ENCODE data around the gene FMN1.

Gene FMN1

DNA sequence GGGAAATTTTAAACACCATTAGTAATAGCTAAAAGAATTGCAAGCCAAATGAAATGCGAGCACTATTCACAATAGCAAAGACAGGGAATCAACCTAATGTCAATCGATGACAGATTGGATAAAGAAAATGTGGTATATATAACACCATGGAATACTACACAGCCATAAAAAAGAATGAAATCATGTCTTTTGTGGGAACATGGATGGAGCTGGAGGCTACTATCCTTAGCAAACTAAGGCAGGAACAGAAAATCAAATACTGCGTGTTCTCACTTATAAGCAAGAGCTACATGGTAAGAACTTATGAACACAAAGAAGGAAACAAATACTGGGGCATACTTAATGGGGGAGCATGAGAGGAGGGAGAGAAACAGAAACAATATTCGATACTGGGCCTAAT, 85.2 kb downstream of the FMN1 start:
- Mint-ChIP-seq H3K27me3 (ENCODE audit: low read depth) (peaks cover 8% of the 10 kb centered on the region), H3K9me3 (peaks cover 6% of the 10 kb centered on the region), H3K27ac (peak overlapping the region in 1 of 3 experiments; percentile 20), H3K36me3 (ENCODE audit: low read depth) (peaks cover 13% of the 10 kb centered on the region), H3K4me1 (peaks cover 23% of the 10 kb centered on the region), H3K4me3 (no peak overlapping the region)
- TF ChIP-seq, protein P1, sequence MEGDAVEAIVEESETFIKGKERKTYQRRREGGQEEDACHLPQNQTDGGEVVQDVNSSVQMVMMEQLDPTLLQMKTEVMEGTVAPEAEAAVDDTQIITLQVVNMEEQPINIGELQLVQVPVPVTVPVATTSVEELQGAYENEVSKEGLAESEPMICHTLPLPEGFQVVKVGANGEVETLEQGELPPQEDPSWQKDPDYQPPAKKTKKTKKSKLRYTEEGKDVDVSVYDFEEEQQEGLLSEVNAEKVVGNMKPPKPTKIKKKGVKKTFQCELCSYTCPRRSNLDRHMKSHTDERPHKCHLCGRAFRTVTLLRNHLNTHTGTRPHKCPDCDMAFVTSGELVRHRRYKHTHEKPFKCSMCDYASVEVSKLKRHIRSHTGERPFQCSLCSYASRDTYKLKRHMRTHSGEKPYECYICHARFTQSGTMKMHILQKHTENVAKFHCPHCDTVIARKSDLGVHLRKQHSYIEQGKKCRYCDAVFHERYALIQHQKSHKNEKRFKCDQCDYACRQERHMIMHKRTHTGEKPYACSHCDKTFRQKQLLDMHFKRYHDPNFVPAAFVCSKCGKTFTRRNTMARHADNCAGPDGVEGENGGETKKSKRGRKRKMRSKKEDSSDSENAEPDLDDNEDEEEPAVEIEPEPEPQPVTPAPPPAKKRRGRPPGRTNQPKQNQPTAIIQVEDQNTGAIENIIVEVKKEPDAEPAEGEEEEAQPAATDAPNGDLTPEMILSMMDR (IDR thresholded peaks at IDR 0.05; ENCODE audit: unreplicated experiment in 3 of 3), result no peak

DNA sequence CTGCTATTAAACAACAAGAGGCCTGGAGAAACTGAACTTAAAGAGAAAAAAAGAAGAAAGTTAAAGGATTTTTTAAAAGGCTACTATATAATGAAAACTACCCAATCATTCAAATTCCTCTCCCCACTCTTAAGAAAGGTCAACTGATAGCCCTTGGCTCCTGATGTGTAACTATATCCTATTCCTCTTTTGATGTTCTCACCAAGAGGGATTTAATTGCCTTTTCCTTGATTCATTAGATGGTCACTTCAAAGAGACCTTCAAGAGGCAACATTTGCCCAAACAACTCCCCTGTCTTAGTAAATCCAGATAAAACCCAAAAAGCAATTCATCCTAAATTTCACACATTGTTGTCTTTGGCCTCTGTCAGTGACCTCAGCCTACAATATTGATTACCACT, 86.0 kb downstream of the FMN1 start:
- Mint-ChIP-seq H3K27me3 (ENCODE audit: low read depth) (peaks cover 7% of the 10 kb centered on the region), H3K9me3 (peaks cover 6% of the 10 kb centered on the region), H3K27ac (no peak overlapping the region), H3K36me3 (ENCODE audit: low read depth) (peaks cover 13% of the 10 kb centered on the region), H3K4me3 (no peak overlapping the region), H3K4me1 (peaks cover 20% of the 10 kb centered on the region)
- TF ChIP-seq, protein P1 (IDR thresholded peaks at IDR 0.05; ENCODE audit: unreplicated experiment in 3 of 3), result no peak

DNA sequence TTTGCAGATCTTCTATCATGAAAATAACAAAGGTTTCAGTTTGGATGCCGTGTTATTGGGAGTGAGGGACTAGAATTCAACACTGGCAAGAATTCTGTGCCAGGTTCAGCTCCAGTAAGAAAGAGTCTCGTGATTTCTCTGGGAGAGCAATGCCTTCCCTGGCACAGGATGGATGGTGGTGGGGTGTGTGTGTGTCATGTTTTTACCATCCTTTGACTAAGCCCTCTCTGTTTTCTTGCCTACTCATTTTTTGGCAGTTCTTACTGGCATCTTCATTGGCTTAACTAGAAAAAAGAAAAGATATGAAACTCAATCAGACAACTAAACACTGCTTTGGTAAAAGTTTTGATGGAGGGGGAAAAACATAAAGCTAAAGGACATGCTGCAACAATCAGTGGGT, 86.6 kb downstream of the FMN1 start:
- Mint-ChIP-seq H3K9me3 (peaks cover 6% of the 10 kb centered on the region), H3K27me3 (ENCODE audit: low read depth) (peaks cover 4% of the 10 kb centered on the region), H3K4me3 (no peak overlapping the region), H3K27ac (peak overlapping the region in 1 of 3 experiments; percentile 22), H3K36me3 (ENCODE audit: low read depth) (peaks cover 13% of the 10 kb centered on the region), H3K4me1 (peaks cover 17% of the 10 kb centered on the region)
- TF ChIP-seq, protein P1 (IDR thresholded peaks at IDR 0.05; ENCODE audit: unreplicated experiment in 3 of 3), result no peak

DNA sequence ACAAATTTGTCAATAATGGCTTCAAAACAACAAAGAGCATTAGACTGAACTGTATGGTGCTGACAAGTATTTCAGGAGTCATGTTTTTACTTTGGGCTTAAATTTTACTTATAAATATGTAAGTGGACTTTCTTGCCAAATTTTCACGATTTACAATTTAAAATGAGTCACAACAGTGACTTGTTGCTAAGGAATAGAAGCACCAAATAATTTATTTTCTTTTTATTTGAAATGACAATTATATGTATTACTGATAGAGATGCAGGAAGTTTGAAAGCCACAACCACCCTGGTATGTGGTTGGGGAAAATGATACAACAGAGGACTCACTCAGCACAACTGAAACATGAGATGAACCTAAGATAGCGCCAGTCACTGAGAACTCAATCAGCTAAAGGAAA, 90.3 kb downstream of the FMN1 start:
- H3K27ac Mint-ChIP-seq, result no peak overlapping the region
- peaks cover 13% of the 10 kb centered on the region for H3K4me1 Mint-ChIP-seq
- H3K27me3 Mint-ChIP-seq (ENCODE audit: low read depth), result peaks cover 4% of the 10 kb centered on the region
- H3K36me3 Mint-ChIP-seq (ENCODE audit: low read depth), result peaks cover 13% of the 10 kb centered on the region
- H3K4me3 Mint-ChIP-seq, result no peak overlapping the region
- TF ChIP-seq, protein P1 (IDR thresholded peaks at IDR 0.05; ENCODE audit: unreplicated experiment in 3 of 3), result no peak
- peaks cover 6% of the 10 kb centered on the region for H3K9me3 Mint-ChIP-seq

DNA sequence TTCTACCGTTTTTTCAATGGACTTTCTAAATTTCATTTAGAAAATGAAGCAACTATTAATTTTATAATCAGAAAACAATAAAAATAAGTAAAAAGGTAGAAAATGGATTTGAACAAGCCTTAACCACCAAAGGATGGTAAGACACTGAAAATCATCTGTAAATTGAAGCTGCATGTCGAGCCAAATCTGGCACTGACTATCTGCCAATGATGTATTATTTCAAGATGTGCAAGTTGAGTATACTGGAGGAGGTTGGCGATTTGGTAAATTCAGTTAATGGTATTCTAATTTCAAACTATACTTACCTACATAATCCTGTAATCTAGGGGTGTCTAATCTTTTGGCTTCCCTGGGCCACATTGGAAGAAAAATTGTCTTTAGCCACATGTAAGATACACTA, 93.5 kb downstream of the FMN1 start:
- no peaks in the 10 kb centered on the region for H3K9me3 Mint-ChIP-seq
- no peak overlapping the region for H3K27ac Mint-ChIP-seq
- peaks cover 4% of the 10 kb centered on the region for H3K36me3 Mint-ChIP-seq (ENCODE audit: low read depth)
- peaks cover 24% of the 10 kb centered on the region for H3K4me1 Mint-ChIP-seq
- TF ChIP-seq, protein P1 (IDR thresholded peaks at IDR 0.05; ENCODE audit: unreplicated experiment in 3 of 3), result no peak
- H3K27me3 Mint-ChIP-seq (ENCODE audit: low read depth), result no peaks in the 10 kb centered on the region
- no peak overlapping the region for H3K4me3 Mint-ChIP-seq

DNA sequence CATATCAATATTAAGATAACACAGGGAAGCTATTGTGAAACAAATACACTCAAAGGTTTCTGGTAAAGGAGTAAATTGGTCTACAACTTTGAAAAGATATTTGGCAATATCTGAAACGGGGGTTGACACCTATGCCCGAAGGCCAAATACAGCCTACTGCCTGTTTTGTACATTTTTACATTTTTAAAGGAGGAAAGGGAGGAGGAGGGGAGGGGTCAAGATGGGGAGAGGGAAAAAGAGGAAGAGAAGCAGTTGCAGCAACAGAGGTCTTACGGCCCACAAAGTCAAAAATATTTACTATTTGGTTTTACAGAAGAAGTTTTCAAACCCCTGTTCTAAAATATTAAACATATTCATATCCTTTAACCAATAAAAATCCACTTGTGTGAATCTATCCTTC, 94.2 kb downstream of the FMN1 start:
- TF ChIP-seq, protein P1 (IDR thresholded peaks at IDR 0.05; ENCODE audit: unreplicated experiment in 3 of 3), result no peak
- H3K27ac Mint-ChIP-seq, result peak overlapping the region in 1 of 3 experiments; percentile 46
- H3K36me3 Mint-ChIP-seq (ENCODE audit: low read depth), result peaks cover 3% of the 10 kb centered on the region
- no peaks in the 10 kb centered on the region for H3K9me3 Mint-ChIP-seq
- H3K27me3 Mint-ChIP-seq (ENCODE audit: low read depth), result no peaks in the 10 kb centered on the region
- peaks cover 24% of the 10 kb centered on the region for H3K4me1 Mint-ChIP-seq
- no peak overlapping the region for H3K4me3 Mint-ChIP-seq

Measured in nephron (organoid).